ENCODE data around the gene RUBCNL.

- TF ChIP-seq CTCF (IDR thresholded peaks at IDR 0.05) = no peak
- TF ChIP-seq POLR2A (IDR thresholded peaks at IDR 0.05) = no peak
- TF ChIP-seq POLR2AphosphoS5 (IDR thresholded peaks at IDR 0.05; ENCODE audit: insufficient read depth in 1 of 2, low read depth in 1 of 2) = no peak
Measured at GRCh38 chr13:46355088-46355468, 32.0 kb downstream of the RUBCNL start.
